HCT116 (cell line): Measurements from ENCODE around the gene ST14. TPM values are rescaled to one million over a fixed set of nuclear protein-coding genes. Genes with fewer than 3 reads are reported as not detected.

Source experiments
- ATAC-seq: fragments of 200-7000 bp; cut with Tn5 transposase; 2 replicates; pipeline ENCODE4 v1.9.1; 2020; ENCODE audit warnings: mild to moderate bottlenecking, moderate library complexity
- BruUV-seq: library from RNA; stranded (reverse); fragments of 400-500 nt; replicated peaks from 2 replicates; lab custom pipeline; 2021; lab: Mats Ljungman, UMichigan
- CTCF ChIA-PET: fragments of 300-600 bp; sonication (Branson Sonifier 250); formaldehyde crosslinking; loops from one replicate; lab custom pipeline; 2021; ENCODE audit warnings: antibody characterized with exemption; lab: Charles Lee
- POLR2A ChIA-PET: fragments of 300-600, 350-600 bp; sonication (Branson Sonifier 250); formaldehyde crosslinking; loops from one replicate; lab custom pipeline; 2021; ENCODE audit warnings: antibody characterized with exemption; lab: Charles Lee
- RAD21 ChIA-PET, 2 experiments: fragments of 300-600 bp; sonication (Branson Sonifier 250); formaldehyde crosslinking; loops; one replicate each; lab custom pipeline; 2023; ENCODE audit warnings: low total read pairs in 2 of 2; ENCODE audit not compliant: uncharacterized antibody in 2 of 2, unreplicated experiment in 2 of 2, low non-redundant PET in 1 of 2; lab: Charles Lee
- DNase-seq: peaks from one replicate; pipeline ENCODE4 v3.0.0-alpha.2; 2010; ENCODE audit warnings: low read depth, low spot score
- H2AFZ ChIP-seq: fragments of 200-600 bp; shearing (Covaris generic), sonication (generic); 2 replicates; pipeline ENCODE4 v1.6.1; 2017; ENCODE audit warnings: low read depth, mixed run types, mixed read lengths, antibody characterized with exemption, low read length; ENCODE audit not compliant: poor library complexity, severe bottlenecking
- H3K27ac ChIP-seq: 2 replicates; pipeline ENCODE4 v1.5.1; 2012; ENCODE audit warnings: low read depth, low read length
- H3K27me3 ChIP-seq: fragments of 200-600 bp; sonication (generic); 2 replicates; pipeline ENCODE4 v1.6.1; 2016; ENCODE audit warnings: mixed run types, low read length, mixed read lengths; ENCODE audit not compliant: insufficient read depth
- H3K36me3 ChIP-seq, 2 experiments: fragments of 200-500 bp in 1 of 2; fragments of 200-600 bp in 1 of 2; sonication (Bioruptor generic) in 1 of 2; sonication (generic) in 1 of 2; 2 replicates each; pipeline versions ENCODE4 v1.5.1 to v1.6.1; 2014 to 2016; ENCODE audit warnings: low read length in 2 of 2, inconsistent platforms in 1 of 2, mixed read lengths in 1 of 2, mixed run types in 1 of 2; ENCODE audit not compliant: insufficient read depth in 2 of 2, control insufficient read depth in 1 of 2
- H3K4me1 ChIP-seq, 2 experiments: fragments of 200-600 bp in 1 of 2; sonication (generic) in 1 of 2; 2 replicates each; pipeline versions ENCODE4 v1.5.1 to v1.6.1; 2012 to 2017; ENCODE audit warnings: low read length in 2 of 2, inconsistent platforms in 1 of 2, mild to moderate bottlenecking in 1 of 2, mixed read lengths in 1 of 2, mixed run types in 1 of 2, moderate library complexity in 1 of 2; ENCODE audit not compliant: insufficient read depth in 2 of 2, control insufficient read depth in 1 of 2
- H3K4me2 ChIP-seq: fragments of 200-600 bp; sonication (generic); 2 replicates; pipeline ENCODE4 v1.6.1; 2017; ENCODE audit warnings: mixed run types, low read length, mixed read lengths
- H3K4me3 ChIP-seq, 2 experiments: fragments of 200-600 bp in 1 of 2; sonication (generic) in 1 of 2; replicated peaks in 1 of 2; 2 replicates each; pipeline ENCODE4 v1.5.1; 2011 to 2016; ENCODE audit warnings: low read length in 2 of 2, control low read depth in 1 of 2, low read depth in 1 of 2, mild to moderate bottlenecking in 1 of 2, mixed read lengths in 1 of 2, mixed run types in 1 of 2
- H3K79me2 ChIP-seq: fragments of 200-600 bp; sonication (generic); 2 replicates; pipeline ENCODE4 v1.6.1; 2017; ENCODE audit warnings: mild to moderate bottlenecking, mixed run types, low read length, moderate library complexity, mixed read lengths; ENCODE audit not compliant: insufficient read depth
- H3K9ac ChIP-seq: fragments of 200-600 bp; sonication (generic); 2 replicates; pipeline ENCODE4 v1.6.1; 2016; ENCODE audit warnings: low read length, mixed read lengths
- H3K9me2 ChIP-seq: fragments of 200-600 bp; sonication (generic), shearing (Covaris generic); 2 replicates; pipeline ENCODE4 v1.6.1; 2017; ENCODE audit warnings: mixed run types, mild to moderate bottlenecking, moderate library complexity; ENCODE audit not compliant: insufficient read depth
- H3K9me3 ChIP-seq, 2 experiments: fragments of 200-500 bp in 1 of 2; fragments of 200-600 bp in 1 of 2; sonication (Bioruptor generic) in 1 of 2; sonication (generic) in 1 of 2; 2 replicates each; pipeline ENCODE4 v1.6.1; 2014 to 2017; ENCODE audit warnings: low read length in 2 of 2, mixed read lengths in 2 of 2, inconsistent platforms in 1 of 2, low read depth in 1 of 2, mild to moderate bottlenecking in 1 of 2, mixed run types in 1 of 2, moderate library complexity in 1 of 2; ENCODE audit not compliant: control insufficient read depth in 1 of 2, insufficient read depth in 1 of 2
- H4K20me1 ChIP-seq: fragments of 200-600 bp; sonication (generic), shearing (Covaris generic); 2 replicates; pipeline ENCODE4 v1.6.1; 2017; ENCODE audit warnings: mixed run types, mild to moderate bottlenecking, moderate library complexity; ENCODE audit not compliant: insufficient read depth
- ATF3 ChIP-seq: IDR thresholded peaks from 2 replicates; pipeline ENCODE4 v1.6.1; 2012
- CEBPB ChIP-seq: IDR thresholded peaks from 2 replicates; pipeline ENCODE4 v1.6.1; 2012; ENCODE audit warnings: low read depth
- EGR1 ChIP-seq: IDR thresholded peaks from 2 replicates; pipeline ENCODE4 v1.6.1; 2012; ENCODE audit warnings: low read depth
- EZH2 ChIP-seq: fragments of 200-600 bp; sonication (generic); IDR thresholded peaks from 2 replicates; pipeline ENCODE4 v1.6.1; 2017; ENCODE audit warnings: antibody characterized with exemption, mixed run types
- EZH2phosphoT487 ChIP-seq: fragments of 200-600 bp; IDR thresholded peaks from 2 replicates; pipeline ENCODE4 v1.6.1; 2018; ENCODE audit warnings: antibody characterized with exemption, borderline replicate concordance
- POLR2A ChIP-seq: IDR thresholded peaks from 2 replicates; pipeline ENCODE4 v1.7.0; 2011; ENCODE audit warnings: borderline replicate concordance; ENCODE audit not compliant: insufficient read depth, insufficient read length; ENCODE audit errors: extremely low read depth
- RAD21 ChIP-seq: IDR thresholded peaks from 2 replicates; pipeline ENCODE4 v1.6.1; 2012; ENCODE audit warnings: low read depth, mild to moderate bottlenecking
- REST ChIP-seq: IDR thresholded peaks from 2 replicates; pipeline ENCODE4 v1.6.1; 2012; ENCODE audit warnings: low read depth
- SIN3A ChIP-seq: IDR thresholded peaks from 2 replicates; pipeline ENCODE4 v1.6.1; 2012; ENCODE audit warnings: low read depth
- SRF ChIP-seq: IDR thresholded peaks from 2 replicates; pipeline ENCODE4 v1.6.1; 2012; ENCODE audit warnings: low read depth
- TCF7L2 ChIP-seq: IDR thresholded peaks from 2 replicates; pipeline ENCODE4 v1.7.0; 2011; ENCODE audit warnings: borderline replicate concordance, inconsistent platforms; ENCODE audit not compliant: insufficient read depth, insufficient read length; ENCODE audit errors: extremely low read depth
- YY1 ChIP-seq: IDR thresholded peaks from 2 replicates; pipeline ENCODE4 v1.6.1; 2011; ENCODE audit warnings: low read length, low read depth, moderate library complexity, mild to moderate bottlenecking; ENCODE audit not compliant: insufficient replicate concordance; ENCODE audit errors: extremely low read depth
- ZFX ChIP-seq: fragments of 450-650 bp; IDR thresholded peaks from 2 replicates; pipeline ENCODE4 v1.6.1; 2017
- intact Hi-C: fragments of 100-400 bp; cut with micrococcal nuclease; formaldehyde crosslinking; loops from 2 replicates; pipeline ENCODE4 v1.10.0; 2022
- total RNA-seq: library from RNA; stranded (reverse); gene quantifications from one replicate; pipeline ENCODE4 v1.2.1, GENCODE V29; 2021; ENCODE audit not compliant: unreplicated experiment

Gene ST14
- total RNA-seq, 1 experiment from 2014 or later: 107 TPM

GRCh38 chr11:130201026-130201425 lies 41.4 kb downstream of the ST14 start:
- ChIA-PET RAD21 (no interaction called here), CTCF (interaction anchor here (1.1 kb wide), 1 partner anchor 12 kb away, joined by 3 read pairs; no protein-coding TSS in a partner anchor), POLR2A (no interaction called here)
- no peak for ATAC-seq
- TF ChIP-seq YY1 (no peak), ATF3 (no peak), ZFX (no peak), REST (no peak), EGR1 (no peak), RAD21 (no peak), CEBPB (no peak), SIN3A (no peak), POLR2A (no peak), TCF7L2 (no peak), SRF (no peak), EZH2 (no peak), EZH2phosphoT487 (no peak)
- H3K9ac ChIP-seq: no peak overlapping the region
- no peaks in the 10 kb centered on the region for H3K4me1 ChIP-seq
- no peaks in the 10 kb centered on the region for H3K79me2 ChIP-seq
- no peaks in the 10 kb centered on the region for H3K27me3 ChIP-seq
- BruUV-seq: no TSS peak
- H3K4me3 ChIP-seq: no peak overlapping the region
- H3K9me2 ChIP-seq: no peaks in the 10 kb centered on the region
- no peaks in the 10 kb centered on the region for H4K20me1 ChIP-seq
- H2AFZ ChIP-seq: no peak overlapping the region
- H3K36me3 ChIP-seq: peaks cover 27 to 33% of the 10 kb centered on the region in 2 experiments; a peak in 3 of 4 replicates
- H3K9me3 ChIP-seq: no peaks in the 10 kb centered on the region
- no peak for DNase-seq
- H3K27ac ChIP-seq: no peak overlapping the region
- intact Hi-C loops: no loop called here
- H3K4me2 ChIP-seq: no peak overlapping the region
